NB4 (cell line): Measurements from ENCODE around the gene YWHAG.

Experiments
- MYC ChIP-seq: IDR thresholded peaks from 2 replicates; pipeline ENCODE4 v1.6.1; 2011; ENCODE audit warnings: low read depth, low read length
- POLR2A ChIP-seq: IDR thresholded peaks from 2 replicates; pipeline ENCODE4 v1.6.1; 2011; ENCODE audit warnings: mild to moderate bottlenecking; ENCODE audit not compliant: insufficient read length; ENCODE audit errors: extremely low read depth
- TF ChIP-seq, protein P1 (sequence below): IDR thresholded peaks from one replicate; pipeline ENCODE4 v1.5.1; 2012; ENCODE audit warnings: low read depth, low read length

DNA sequence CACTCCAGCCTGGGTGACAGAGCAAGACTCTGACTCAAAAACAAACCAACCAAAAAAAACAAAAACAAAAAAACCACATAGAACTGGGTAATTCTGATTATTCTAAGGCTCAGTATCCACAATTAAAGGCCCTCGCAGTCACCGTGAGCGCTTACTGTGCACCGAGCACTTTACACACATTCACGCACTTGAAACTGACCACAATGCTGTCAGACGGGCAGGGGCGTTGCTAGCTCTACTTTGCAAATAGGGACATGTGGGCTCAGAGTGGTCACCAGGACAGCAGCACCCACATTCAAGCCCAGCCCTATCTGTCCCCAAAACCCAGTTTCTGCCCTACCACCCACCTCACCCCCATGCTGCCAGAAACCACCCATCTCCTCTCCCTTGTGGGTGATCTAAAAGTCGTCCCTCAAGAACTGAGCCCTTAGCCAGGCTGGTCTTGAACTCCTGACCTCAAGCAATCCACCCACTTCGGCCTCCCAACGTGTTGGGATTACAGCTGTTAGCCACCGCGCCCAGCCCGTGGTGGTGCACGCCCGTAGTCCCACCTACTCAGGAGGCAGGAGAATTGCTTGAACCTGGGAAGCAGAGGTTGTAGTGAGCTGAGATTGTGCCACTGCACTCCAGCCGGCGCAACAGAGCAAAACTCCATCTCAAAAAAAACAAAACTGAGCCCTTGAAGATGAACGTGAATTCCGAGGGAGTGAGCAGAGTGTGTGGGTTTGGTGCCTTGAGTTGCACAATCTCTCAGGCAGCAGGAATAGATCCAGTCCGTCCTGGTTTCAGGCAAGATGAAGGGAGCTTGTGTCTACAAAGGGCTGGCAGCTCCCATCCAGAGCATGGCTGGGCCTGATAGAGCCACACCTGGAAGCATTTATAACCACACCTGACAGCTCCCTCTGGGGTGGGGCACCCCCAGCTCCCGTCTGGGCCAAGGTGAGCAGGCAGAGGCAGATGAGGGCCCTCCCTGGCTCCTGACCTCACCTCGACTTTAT is 61.7 kb downstream of the YWHAG start:
- TF ChIP-seq, protein P1, sequence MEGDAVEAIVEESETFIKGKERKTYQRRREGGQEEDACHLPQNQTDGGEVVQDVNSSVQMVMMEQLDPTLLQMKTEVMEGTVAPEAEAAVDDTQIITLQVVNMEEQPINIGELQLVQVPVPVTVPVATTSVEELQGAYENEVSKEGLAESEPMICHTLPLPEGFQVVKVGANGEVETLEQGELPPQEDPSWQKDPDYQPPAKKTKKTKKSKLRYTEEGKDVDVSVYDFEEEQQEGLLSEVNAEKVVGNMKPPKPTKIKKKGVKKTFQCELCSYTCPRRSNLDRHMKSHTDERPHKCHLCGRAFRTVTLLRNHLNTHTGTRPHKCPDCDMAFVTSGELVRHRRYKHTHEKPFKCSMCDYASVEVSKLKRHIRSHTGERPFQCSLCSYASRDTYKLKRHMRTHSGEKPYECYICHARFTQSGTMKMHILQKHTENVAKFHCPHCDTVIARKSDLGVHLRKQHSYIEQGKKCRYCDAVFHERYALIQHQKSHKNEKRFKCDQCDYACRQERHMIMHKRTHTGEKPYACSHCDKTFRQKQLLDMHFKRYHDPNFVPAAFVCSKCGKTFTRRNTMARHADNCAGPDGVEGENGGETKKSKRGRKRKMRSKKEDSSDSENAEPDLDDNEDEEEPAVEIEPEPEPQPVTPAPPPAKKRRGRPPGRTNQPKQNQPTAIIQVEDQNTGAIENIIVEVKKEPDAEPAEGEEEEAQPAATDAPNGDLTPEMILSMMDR: no peak
- TF ChIP-seq POLR2A: no peak
- TF ChIP-seq MYC: no peak
